ENCODE data around the gene MFSD12. TPM values are rescaled to one million over a fixed set of nuclear protein-coding genes. Genes with fewer than 3 reads are reported as not detected.
"Not testable (repeated sequence)": the region's sequence is repeated elsewhere in the genome, so short reads cannot be mapped to it uniquely, and the experiment has no call there.

The MFSD12 gene
- total and polyA plus RNA-seq, 4 donors = 25.5 to 78.4 (median 62.2) TPM

DNA sequence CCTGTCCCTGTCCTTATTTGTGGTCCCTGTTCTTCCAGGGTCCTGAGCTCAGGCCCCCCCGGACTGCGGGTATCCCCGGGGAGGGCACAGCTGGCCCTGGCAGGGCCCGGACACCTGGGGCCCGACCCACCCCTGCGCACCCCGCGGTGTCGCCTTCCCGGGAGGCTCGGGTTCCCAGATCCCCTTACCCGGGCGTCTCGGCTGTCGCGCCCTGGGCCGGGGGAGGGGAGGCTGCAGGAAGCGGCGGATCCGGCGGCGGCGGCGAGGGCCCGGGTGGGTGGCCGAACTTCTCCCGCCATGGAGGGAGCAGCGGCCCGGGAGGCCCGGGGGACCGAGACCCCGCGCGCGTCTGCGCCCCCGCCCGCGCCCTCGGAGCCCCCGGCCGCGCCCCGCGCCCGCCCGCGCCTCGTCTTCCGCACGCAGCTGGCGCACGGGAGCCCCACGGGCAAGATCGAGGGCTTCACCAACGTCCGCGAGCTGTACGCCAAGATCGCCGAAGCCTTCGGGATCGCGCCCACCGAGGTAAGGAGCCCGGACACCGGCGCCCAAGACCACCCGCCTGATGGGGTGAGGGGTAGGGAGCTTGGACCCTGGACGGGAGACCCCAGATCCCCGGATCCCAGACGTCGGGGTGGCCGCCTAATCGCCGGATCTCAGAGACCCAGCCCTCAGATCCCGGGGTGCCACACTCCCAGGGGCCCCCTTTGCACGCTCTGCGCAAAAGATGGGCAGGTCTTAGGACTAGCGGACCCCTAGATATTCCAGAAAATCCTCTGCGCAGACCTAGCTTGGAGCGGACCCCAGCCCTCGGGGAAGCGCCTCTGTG, 28.1 kb upstream of the MFSD12 start, which contains the start of gene GIPC3:
Gene GIPC3 (plus strand): TSS at position 178 of the 826 bp plus-strand sequence. CDS start 120 bp downstream, at position 298.
- Histone ChIP-seq H3K4me3 (peak within 1 kb of the TSS; percentile 25), H3K27ac (ENCODE audit: low read depth in 1 of 2, low read length in 1 of 2) (no peak within 1 kb of the TSS), H3K9me3 (ENCODE audit: control insufficient read depth in 4 of 4, insufficient read depth in 3 of 4, low read length in 3 of 4) (no peaks in the 10 kb centered on the region), H3K27me3 (ENCODE audit: control insufficient read depth in 3 of 3, insufficient read depth in 3 of 3, low read length in 2 of 3) (peaks cover 0 to 9% (median 0%) of the 10 kb centered on the region in 3 donors), H3K4me1 (ENCODE audit: control insufficient read depth in 5 of 5, insufficient read depth in 5 of 5, low read length in 5 of 5) (peaks cover 0 to 3% (median 0%) of the 10 kb centered on the region in 5 donors), H3K9ac (ENCODE audit: insufficient read depth in 1 of 2, low read length in 2 of 2) (no peak within 1 kb of the TSS), H3K36me3 (ENCODE audit: control insufficient read depth in 4 of 4, insufficient read depth in 4 of 4, low read length in 4 of 4) (no peaks in the 10 kb centered on the region)
- no peak for ATAC-seq (ENCODE audit: insufficient read depth, low FRiP score)
- TF ChIP-seq CTCF (IDR thresholded peaks at IDR 0.05; ENCODE audit: control extremely low read depth, extremely low read depth) = no peak
- DNase-seq = no peak
- 2 to 4% methylated on average over 55 to 84 of the region's 84 CpGs for WGBS, 2 donors

DNA sequence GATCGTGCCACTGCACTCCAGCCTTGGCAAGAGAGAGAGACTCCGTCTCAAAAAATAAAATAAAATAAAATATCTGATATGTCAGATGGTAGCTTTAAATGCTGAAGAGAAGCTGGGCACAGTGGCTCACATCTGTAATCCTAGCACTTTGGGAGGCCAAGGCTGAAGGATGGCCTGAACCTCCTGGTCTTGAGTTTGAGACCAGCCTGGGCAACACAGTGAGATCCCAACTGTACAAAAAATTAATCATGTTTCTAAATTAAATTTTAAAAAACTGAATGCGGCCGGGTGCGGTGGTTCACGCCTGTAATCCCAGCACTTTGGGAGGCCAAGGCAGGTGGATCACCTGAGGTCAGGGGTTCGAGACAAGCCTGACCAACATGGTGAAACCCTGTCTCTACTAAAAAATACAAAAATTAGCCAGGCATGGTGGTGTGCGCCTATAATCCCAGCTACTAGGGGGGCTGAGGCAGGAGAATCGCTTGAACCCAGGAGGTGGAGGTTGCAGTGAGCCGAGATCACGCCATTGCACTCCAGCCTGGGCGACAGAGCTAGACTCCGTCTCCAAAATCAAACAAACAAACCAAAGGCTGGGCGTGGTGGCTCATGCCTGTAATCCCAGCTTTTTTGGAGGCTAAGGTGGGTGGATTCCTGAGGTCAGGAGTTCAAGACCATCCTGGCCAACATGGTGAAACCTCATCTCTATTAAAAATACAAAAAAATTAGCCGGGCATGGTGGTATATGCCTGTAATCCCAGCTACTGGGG, 26.8 kb upstream of the MFSD12 start:
- 89 to 96% methylated on average over 15 of the region's 15 CpGs for WGBS, 2 donors
- not testable (repeated sequence) for H3K9ac ChIP-seq (ENCODE audit: insufficient read depth in 1 of 2, low read length in 2 of 2); H3K4me3 ChIP-seq; H3K27me3 ChIP-seq (ENCODE audit: control insufficient read depth in 3 of 3, insufficient read depth in 3 of 3, low read length in 2 of 3); ATAC-seq (ENCODE audit: insufficient read depth, low FRiP score); DNase-seq; H3K27ac ChIP-seq (ENCODE audit: low read depth in 1 of 2, low read length in 1 of 2); H3K36me3 ChIP-seq (ENCODE audit: control insufficient read depth in 4 of 4, insufficient read depth in 4 of 4, low read length in 4 of 4); H3K9me3 ChIP-seq (ENCODE audit: control insufficient read depth in 4 of 4, insufficient read depth in 3 of 4, low read length in 3 of 4)
- peaks cover 0 to 16% (median 0%) of the 10 kb centered on the region in 5 donors for H3K4me1 ChIP-seq (ENCODE audit: control insufficient read depth in 5 of 5, insufficient read depth in 5 of 5, low read length in 5 of 5)

- not testable (repeated sequence) for ATAC-seq (ENCODE audit: insufficient read depth, low FRiP score); H3K27ac ChIP-seq (ENCODE audit: low read depth in 1 of 2, low read length in 1 of 2); H3K9ac ChIP-seq (ENCODE audit: insufficient read depth in 1 of 2, low read length in 2 of 2); H3K9me3 ChIP-seq (ENCODE audit: control insufficient read depth in 4 of 4, insufficient read depth in 3 of 4, low read length in 3 of 4); H3K27me3 ChIP-seq (ENCODE audit: control insufficient read depth in 3 of 3, insufficient read depth in 3 of 3, low read length in 2 of 3); H3K4me3 ChIP-seq; DNase-seq; H3K36me3 ChIP-seq (ENCODE audit: control insufficient read depth in 4 of 4, insufficient read depth in 4 of 4, low read length in 4 of 4)
- H3K4me1 ChIP-seq (ENCODE audit: control insufficient read depth in 5 of 5, insufficient read depth in 5 of 5, low read length in 5 of 5) = peaks cover 0 to 20% (median 0%) of the 10 kb centered on the region in 5 donors
- WGBS, 2 donors = 86 to 89% methylated on average over 4 of the region's 4 CpGs
Observed at GRCh38 chr19:3581792-3582191, 24.4 kb upstream of the MFSD12 start.

- peaks cover 0 to 11% (median 2%) of the 10 kb centered on the region in 4 donors for H3K36me3 ChIP-seq (ENCODE audit: control insufficient read depth in 4 of 4, insufficient read depth in 4 of 4, low read length in 4 of 4)
- 65 to 67% methylated on average over 11 of the region's 11 CpGs for WGBS, 2 donors
- H3K4me1 ChIP-seq (ENCODE audit: control insufficient read depth in 5 of 5, insufficient read depth in 5 of 5, low read length in 5 of 5) = peaks cover 0 to 30% (median 10%) of the 10 kb centered on the region in 5 donors
- no peak for ATAC-seq (ENCODE audit: insufficient read depth, low FRiP score)
- H3K9me3 ChIP-seq (ENCODE audit: control insufficient read depth in 4 of 4, insufficient read depth in 3 of 4, low read length in 3 of 4) = no peaks in the 10 kb centered on the region
- no peaks in the 10 kb centered on the region for H3K27me3 ChIP-seq (ENCODE audit: control insufficient read depth in 3 of 3, insufficient read depth in 3 of 3, low read length in 2 of 3)
- peak overlapping the region in 1 of 2 donors; percentile 26 for H3K27ac ChIP-seq (ENCODE audit: low read depth in 1 of 2, low read length in 1 of 2)
- no peak for TF ChIP-seq CTCF (IDR thresholded peaks at IDR 0.05; ENCODE audit: control extremely low read depth, extremely low read depth)
- peak; percentile 87 to 95 (median 89) for DNase-seq
- no peak overlapping the region for H3K4me3 ChIP-seq
- peak overlapping the region in 1 of 2 donors; percentile 8 for H3K9ac ChIP-seq (ENCODE audit: insufficient read depth in 1 of 2, low read length in 2 of 2)
Observed at GRCh38 chr19:3580156-3580934, 23.0 kb upstream of the MFSD12 start.

Data from lung (tissue), 12 donors.